HEK293T (cell line): ENCODE data around the gene SAMD11.

Source experiments
- BHLHE40 ChIP-seq: fragments of 450-650 bp; IDR thresholded peaks from 2 replicates; pipeline ENCODE4 v1.6.1; 2016; ENCODE audit warnings: mild to moderate bottlenecking, moderate library complexity, borderline replicate concordance
- CTBP1 ChIP-seq: fragments of 450-650 bp; IDR thresholded peaks from 2 replicates; pipeline ENCODE4 v1.6.1; 2016; ENCODE audit warnings: borderline replicate concordance
- FOXA1 ChIP-seq: fragments of 450-650 bp; IDR thresholded peaks from 2 replicates; pipeline ENCODE4 v1.6.1; 2016; ENCODE audit warnings: mild to moderate bottlenecking
- FOXM1 ChIP-seq: fragments of 450-650 bp; IDR thresholded peaks from 2 replicates; pipeline ENCODE4 v1.6.1; 2017; ENCODE audit warnings: mild to moderate bottlenecking, borderline replicate concordance
- NFRKB ChIP-seq: fragments of 450-650 bp; IDR thresholded peaks from 2 replicates; pipeline ENCODE4 v1.6.1; 2016; ENCODE audit warnings: mild to moderate bottlenecking, moderate library complexity
- SUZ12 ChIP-seq: fragments of 450-650 bp; IDR thresholded peaks from 2 replicates; pipeline ENCODE4 v1.6.1; 2016; ENCODE audit warnings: mild to moderate bottlenecking
- TARDBP ChIP-seq: fragments of 450-650 bp; IDR thresholded peaks from 2 replicates; pipeline ENCODE4 v1.6.1; 2016

DNA sequence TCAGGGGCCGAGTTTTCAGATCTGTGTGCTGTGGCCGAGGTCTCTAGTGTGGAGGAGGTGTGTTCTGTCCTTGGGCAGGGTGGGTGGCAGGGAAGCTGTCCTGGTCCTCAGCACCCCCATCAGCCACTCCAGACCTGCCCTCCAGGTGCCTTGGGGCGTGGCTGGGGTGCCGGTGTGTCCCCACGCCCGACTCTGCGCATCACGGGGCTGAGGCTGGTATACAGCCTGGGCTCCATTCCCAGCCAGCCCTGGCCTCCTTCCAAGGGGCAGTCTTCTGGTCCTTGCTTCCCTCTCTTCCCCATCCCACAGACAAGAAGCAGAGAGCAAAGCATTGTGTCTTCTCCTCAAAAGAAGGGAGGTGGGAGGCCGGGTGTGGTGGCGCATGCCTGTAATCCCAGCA is 4.0 kb downstream of the SAMD11 start:
- no peak for TF ChIP-seq SUZ12
- TF ChIP-seq FOXA1, result no peak
- no peak for TF ChIP-seq CTBP1
- no peak for TF ChIP-seq TARDBP
- no peak for TF ChIP-seq BHLHE40
- no peak for TF ChIP-seq NFRKB
- no peak for TF ChIP-seq FOXM1
